H1 (cell line): ENCODE results near the gene FAM161A. TPM values are rescaled to one million over a fixed set of nuclear protein-coding genes. Genes with fewer than 3 reads are reported as not detected.

Experiments
- CTCF ChIA-PET: fragments of 300-600 bp; sonication (Branson Sonifier 250); formaldehyde crosslinking; loops from one replicate; lab custom pipeline; 2021; ENCODE audit not compliant: partially characterized antibody; lab: Charles Lee
- POLR2A ChIA-PET: fragments of 300-600 bp; sonication (Branson Sonifier 250); formaldehyde crosslinking; loops from one replicate; lab custom pipeline; 2021; ENCODE audit warnings: inconsistent platforms; ENCODE audit not compliant: partially characterized antibody; lab: Charles Lee
- DNase-seq, 2 experiments: peaks; one replicate each; pipeline versions ENCODE4 v3.0.0 to v3.0.0-alpha.2; 2010 to 2022; ENCODE audit warnings: low spot score in 2 of 2, low read depth in 1 of 2, mixed read lengths in 1 of 2
- FAIRE-seq: peaks from 2 replicates; lab custom pipeline; 2011; peaks lifted over from hg19 to GRCh38; lab: Jason Lieb, UNC
- H2AFZ ChIP-seq: 2 replicates; pipeline ENCODE4 v1.8.1; 2012; ENCODE audit warnings: low read length, inconsistent platforms
- H2AK5ac ChIP-seq: 2 replicates; pipeline ENCODE4 v1.6.1; 2013; ENCODE audit warnings: low read depth, low read length
- H2BK120ac ChIP-seq: replicated peaks from 2 replicates; pipeline ENCODE3; 2013; ENCODE audit warnings: low read depth, low read length, inconsistent platforms
- H2BK12ac ChIP-seq: 2 replicates; pipeline ENCODE4 v1.6.1; 2013; ENCODE audit warnings: low read depth, low read length
- H2BK15ac ChIP-seq: 2 replicates; pipeline ENCODE4 v1.6.1; 2013; ENCODE audit warnings: low read length
- H2BK20ac ChIP-seq: 2 replicates; pipeline ENCODE4 v1.6.1; 2013; ENCODE audit warnings: low read length
- H2BK5ac ChIP-seq: 2 replicates; pipeline ENCODE4 v1.6.1; 2013; ENCODE audit warnings: low read depth, low read length
- H3K14ac ChIP-seq: 2 replicates; pipeline ENCODE4 v1.6.1; 2013; ENCODE audit warnings: inconsistent platforms; ENCODE audit not compliant: insufficient read length
- H3K18ac ChIP-seq: 2 replicates; pipeline ENCODE4 v1.6.1; 2013; ENCODE audit warnings: low read length; ENCODE audit errors: extremely low read depth
- H3K23ac ChIP-seq: 2 replicates; pipeline ENCODE4 v1.6.1; 2013; ENCODE audit warnings: inconsistent platforms; ENCODE audit not compliant: insufficient read length
- H3K23me2 ChIP-seq: 2 replicates; pipeline ENCODE4 v1.6.1; 2013; ENCODE audit warnings: low read depth, low read length
- H3K27ac ChIP-seq: 2 replicates; pipeline ENCODE4 v1.6.1; 2011; ENCODE audit warnings: low read depth, low read length, inconsistent platforms
- H3K27me3 ChIP-seq, 4 experiments: replicated peaks in 1 of 4; 1 replicate in 1 of 4; 2 replicates in 3 of 4; pipeline versions ENCODE4 v1.6.1 to v1.8.1; 2011 to 2013; ENCODE audit warnings: low read length in 3 of 4, mild to moderate bottlenecking in 3 of 4, inconsistent platforms in 2 of 4, mixed read lengths in 2 of 4, moderate library complexity in 1 of 4; ENCODE audit not compliant: control insufficient read depth in 3 of 4, insufficient read depth in 3 of 4; ENCODE audit errors: extremely low read depth in 1 of 4
- H3K36me3 ChIP-seq, 4 experiments: 2 replicates each; pipeline versions ENCODE4 v1.6.1 to v1.8.1; 2011 to 2013; ENCODE audit warnings: mild to moderate bottlenecking in 4 of 4, low read length in 3 of 4, moderate library complexity in 2 of 4, control low read depth in 1 of 4, inconsistent platforms in 1 of 4; ENCODE audit not compliant: insufficient read depth in 4 of 4, control insufficient read depth in 2 of 4
- H3K4ac ChIP-seq: replicated peaks from 2 replicates; pipeline ENCODE3; 2013; ENCODE audit warnings: low read length, low read depth, mixed read lengths, inconsistent platforms; ENCODE audit not compliant: insufficient read length
- H3K4me1 ChIP-seq, 4 experiments: replicated peaks in 1 of 4; 1 replicate in 1 of 4; 2 replicates in 3 of 4; pipeline versions ENCODE4 v1.6.1 to v1.8.1; 2011 to 2013; ENCODE audit warnings: low read length in 3 of 4, inconsistent platforms in 2 of 4, mixed read lengths in 1 of 4; ENCODE audit not compliant: insufficient read depth in 4 of 4, control insufficient read depth in 3 of 4
- H3K4me2 ChIP-seq, 2 experiments: 2 replicates each; pipeline versions ENCODE4 v1.6.1 to v1.8.1; 2011 to 2013; ENCODE audit warnings: low read depth in 2 of 2, low read length in 2 of 2, control low read depth in 1 of 2, inconsistent platforms in 1 of 2, mild to moderate bottlenecking in 1 of 2; ENCODE audit not compliant: insufficient read depth in 1 of 2
- H3K4me3 ChIP-seq, 4 experiments: fragments of 200-600, 300-600 bp in 1 of 4; sonication (generic), shearing (Covaris generic), sonication (Bioruptor Twin) in 1 of 4; 2 replicates each; pipeline versions ENCODE4 v1.5.1 to v1.8.1; 2011 to 2016; ENCODE audit warnings: low read length in 4 of 4, low read depth in 3 of 4, control low read depth in 2 of 4, inconsistent platforms in 2 of 4, mild to moderate bottlenecking in 2 of 4, mixed read lengths in 1 of 4, moderate library complexity in 1 of 4; ENCODE audit not compliant: insufficient read depth in 2 of 4; ENCODE audit errors: extremely low read depth in 1 of 4
- H3K56ac ChIP-seq: replicated peaks from 2 replicates; pipeline ENCODE3; 2013; ENCODE audit warnings: low read depth, mild to moderate bottlenecking, mixed read lengths, low read length, inconsistent platforms; ENCODE audit not compliant: insufficient read length
- H3K79me1 ChIP-seq: 2 replicates; pipeline ENCODE4 v1.6.1; 2013; ENCODE audit warnings: low read depth, low read length, control low read depth
- H3K79me2 ChIP-seq, 2 experiments: 2 replicates each; pipeline versions ENCODE4 v1.6.1 to v1.8.1; 2012 to 2013; ENCODE audit warnings: low read length in 2 of 2, mild to moderate bottlenecking in 2 of 2, inconsistent platforms in 1 of 2; ENCODE audit not compliant: insufficient read depth in 2 of 2, control insufficient read depth in 1 of 2
- H3K9ac ChIP-seq, 4 experiments: replicated peaks in 1 of 4; 1 replicate in 1 of 4; 2 replicates in 3 of 4; pipeline versions ENCODE4 v1.6.1 to v1.8.1; 2011 to 2013; ENCODE audit warnings: low read depth in 3 of 4, low read length in 3 of 4, control low read depth in 2 of 4, mild to moderate bottlenecking in 2 of 4, moderate library complexity in 2 of 4, inconsistent platforms in 1 of 4; ENCODE audit errors: extremely low read depth in 1 of 4
- H3K9me3 ChIP-seq, 2 experiments: 2 replicates each; pipeline versions ENCODE4 v1.6.1 to v1.8.1; 2012 to 2013; ENCODE audit warnings: mild to moderate bottlenecking in 2 of 2, moderate library complexity in 2 of 2, control low read depth in 1 of 2, inconsistent platforms in 1 of 2, low read depth in 1 of 2, low read length in 1 of 2, mixed read lengths in 1 of 2; ENCODE audit not compliant: insufficient read depth in 2 of 2
- H4K20me1 ChIP-seq, 2 experiments: replicated peaks in 1 of 2; 2 replicates each; pipeline versions ENCODE3 to v1.8.1; 2011 to 2013; ENCODE audit warnings: inconsistent platforms in 2 of 2, low read length in 2 of 2, mild to moderate bottlenecking in 1 of 2; ENCODE audit not compliant: insufficient read depth in 2 of 2, control insufficient read depth in 1 of 2
- H4K5ac ChIP-seq: 2 replicates; pipeline ENCODE4 v1.6.1; 2013; ENCODE audit warnings: low read length, low read depth, mixed read lengths, inconsistent platforms; ENCODE audit not compliant: insufficient read length
- H4K8ac ChIP-seq: 2 replicates; pipeline ENCODE4 v1.8.0; 2013; ENCODE audit warnings: mild to moderate bottlenecking, moderate library complexity, low read length, inconsistent platforms; ENCODE audit not compliant: insufficient read depth; ENCODE audit errors: extremely low read depth
- H4K91ac ChIP-seq: replicated peaks from 2 replicates; pipeline ENCODE3; 2013; ENCODE audit warnings: low read length, mixed read lengths, inconsistent platforms; ENCODE audit not compliant: insufficient read length
- CHD2 ChIP-seq: IDR thresholded peaks from 2 replicates; pipeline ENCODE4 v1.6.1; 2012; ENCODE audit warnings: low read length, improper control_type of control experiment
- CREB1 ChIP-seq: IDR thresholded peaks from 2 replicates; pipeline ENCODE4 v1.6.1; 2012; ENCODE audit warnings: inconsistent platforms
- PHF8 ChIP-seq: fragments of 200-600 bp; sonication (generic); conservative IDR thresholded peaks from 2 replicates; pipeline ENCODE4 v1.7.1; 2012; ENCODE audit warnings: low read depth, mild to moderate bottlenecking, inconsistent platforms, low read length, moderate library complexity
- POLR2AphosphoS5 ChIP-seq: IDR thresholded peaks from 2 replicates; pipeline ENCODE4 v1.6.1; 2011; ENCODE audit warnings: low read depth, low read length
- POU5F1 ChIP-seq: IDR thresholded peaks from 2 replicates; pipeline ENCODE4 v1.6.1; 2011; ENCODE audit warnings: low read depth, mild to moderate bottlenecking, low read length, moderate library complexity
- SIN3A ChIP-seq, 2 experiments: IDR thresholded peaks in 1 of 2; conservative IDR thresholded peaks in 1 of 2; 2 replicates each; pipeline ENCODE4 v1.6.1; 2011 to 2012; ENCODE audit warnings: low read length in 2 of 2, improper control_type of control experiment in 1 of 2, low read depth in 1 of 2, mild to moderate bottlenecking in 1 of 2
- SP2 ChIP-seq: IDR thresholded peaks from 2 replicates; pipeline ENCODE4 v1.6.1; 2012; ENCODE audit warnings: mild to moderate bottlenecking, low read length, inconsistent platforms
- TAF1 ChIP-seq: IDR thresholded peaks from 2 replicates; pipeline ENCODE4 v1.6.1; 2011; ENCODE audit warnings: mild to moderate bottlenecking, low read depth, low read length
- WGBS, 2 experiments: shearing (Covaris generic) in 1 of 2; methylation state at CpG; one replicate each; pipeline versions ENCODE4 v1.1.6 to v1.1.7; 2013 to 2015; ENCODE audit warnings: low lambda C conversion rate in 2 of 2, mixed read lengths in 2 of 2, inconsistent platforms in 1 of 2, low coverage in 1 of 2, missing lambda C conversion rate in 1 of 2; ENCODE audit not compliant: insufficient replicate concordance in 2 of 2, insufficient coverage in 1 of 2, insufficient read length in 1 of 2; ENCODE audit errors: extremely low coverage in 1 of 2, missing lambda C conversion rate in 1 of 2; 5-methylcytosine and 5-hydroxymethylcytosine counted together
- polyA plus RNA-seq, 7 experiments: library from polyadenylated mRNA; depleted of rRNA in 3 of 7; stranded (reverse) in 5 of 7; unstranded in 2 of 7; fragments of >200 nt in 5 of 7; fragments of 200-250 nt in 2 of 7; gene quantifications; 1 replicate in 5 of 7; 2 replicates in 1 of 7; 4 replicates in 1 of 7; pipeline versions ENCODE4 v1.2.1 to v1.2.3, GENCODE V29; 2011 to 2013; ENCODE audit warnings: missing spikeins in 2 of 7, mixed read lengths in 2 of 7
- total RNA-seq: library from RNA; stranded (reverse); fragmentation: NEBNext Ultra II Directional; extraction: Animal tissue kit (Norgen Biotek cat#: 25700); gene quantifications from 2 replicates; pipeline ENCODE4 v1.2.1, GENCODE V29; 2021

FAM161A gene
- total and polyA plus RNA-seq, 2 of the 8 experiments (the other 6 are each of a cell fraction or from before 2014, with no cell fraction given): 1.6 to 9.7 TPM

GRCh38 chr2:61795408-61795807 is 58.5 kb downstream of the FAM161A start:
- H3K56ac ChIP-seq: no peak overlapping the region
- H2BK20ac ChIP-seq: no peak overlapping the region
- H3K9me3 ChIP-seq: peaks cover 0 to 4% of the 10 kb centered on the region in 2 experiments; a peak in 3 of 4 replicates
- no peak overlapping the region for H2BK5ac ChIP-seq
- H3K27ac ChIP-seq: no peak overlapping the region
- H2BK12ac ChIP-seq: no peak overlapping the region
- H2AFZ ChIP-seq: no peak overlapping the region
- H3K27me3 ChIP-seq: no peaks in the 10 kb centered on the region; a peak in 1 of 7 replicates
- ChIA-PET CTCF (no interaction called here), POLR2A (no interaction called here)
- H3K14ac ChIP-seq: no peak overlapping the region
- H2BK15ac ChIP-seq: no peak overlapping the region
- no peak overlapping the region for H3K23ac ChIP-seq
- TF ChIP-seq CHD2 (no peak), CREB1 (no peak), PHF8 (no peak), SIN3A (conservative IDR thresholded peaks at IDR 0.05 in 1 of 2, IDR thresholded peaks at IDR 0.05 in 1 of 2; ENCODE audit: low read depth in 1 of 2, low read length in 2 of 2) (no peak), POU5F1 (no peak), POLR2AphosphoS5 (no peak), SP2 (no peak), TAF1 (no peak)
- no peak overlapping the region for H3K4me3 ChIP-seq
- no peaks in the 10 kb centered on the region for H3K79me1 ChIP-seq
- H3K18ac ChIP-seq: no peak overlapping the region
- no peak overlapping the region for H3K4ac ChIP-seq
- H3K4me1 ChIP-seq: peaks cover 0 to 3% (median 0%) of the 10 kb centered on the region in 4 experiments; a peak in 1 of 7 replicates
- no peak overlapping the region; the same call in 1 of the 2 replicates for H4K8ac ChIP-seq
- DNase-seq: no peak
- no peak overlapping the region for H2BK120ac ChIP-seq
- no peak overlapping the region for H2AK5ac ChIP-seq
- no peak overlapping the region for H4K91ac ChIP-seq
- no peak overlapping the region for H3K4me2 ChIP-seq
- H3K9ac ChIP-seq: no peak overlapping the region
- no peak overlapping the region for H4K5ac ChIP-seq
- H3K79me2 ChIP-seq: no peaks in the 10 kb centered on the region
- no peaks in the 10 kb centered on the region for H4K20me1 ChIP-seq
- H3K36me3 ChIP-seq: no peaks in the 10 kb centered on the region
- no peak for FAIRE-seq
- WGBS, 2 experiments: 95% methylated on average over 2 of the region's 2 CpGs; no CpG with 5 or more reads in 1 of the 2 experiments
- H3K23me2 ChIP-seq: peaks cover 3% of the 10 kb centered on the region; the same call in 1 of the 2 replicates
